WTC11 (cell line): ENCODE measurements around the gene ABI2. TPM values are rescaled to one million over a fixed set of nuclear protein-coding genes. Genes with fewer than 3 reads are reported as not detected.

Experiments
- ATAC-seq: fragments of 200-7000 bp; cut with Tn5 transposase; 2 replicates; pipeline ENCODE4 v1.10.0; 2021; ENCODE audit warnings: mild to moderate bottlenecking, moderate library complexity
- CTCF ChIA-PET: fragments of 300-600 bp; sonication (Branson Sonifier 250); formaldehyde crosslinking; loops from one replicate; lab custom pipeline; 2021; ENCODE audit warnings: antibody characterized with exemption; lab: Charles Lee
- POLR2A ChIA-PET: fragments of 350-600 bp; sonication (Branson Sonifier 250); formaldehyde crosslinking; loops from one replicate; lab custom pipeline; 2021; ENCODE audit warnings: antibody characterized with exemption; lab: Charles Lee
- DNase-seq: peaks from one replicate; pipeline ENCODE4 v3.0.0; 2021; ENCODE audit warnings: low spot score
- H3K27ac Mint-ChIP-seq: 2 replicates; pipeline ENCODE4 v1.8.0; 2021; ENCODE audit warnings: mixed read lengths
- H3K27me3 Mint-ChIP-seq: 2 replicates; pipeline ENCODE4 v1.8.0; 2021; ENCODE audit warnings: low read depth, mild to moderate bottlenecking, moderate library complexity, mixed read lengths
- H3K36me3 Mint-ChIP-seq: 2 replicates; pipeline ENCODE4 v1.8.0; 2021; ENCODE audit warnings: mixed read lengths
- H3K4me1 Mint-ChIP-seq: 2 replicates; pipeline ENCODE4 v1.8.0; 2022; ENCODE audit warnings: mixed read lengths
- H3K4me3 Mint-ChIP-seq: 2 replicates; pipeline ENCODE4 v1.8.0; 2021; ENCODE audit warnings: mild to moderate bottlenecking, moderate library complexity, mixed read lengths
- H3K9me3 Mint-ChIP-seq: 2 replicates; pipeline ENCODE4 v1.8.0; 2021; ENCODE audit warnings: mixed read lengths
- AFF4 ChIP-seq: sonication (generic); formaldehyde crosslinking; IDR thresholded peaks from 2 replicates; pipeline ENCODE4 v1.8.1; 2023; ENCODE audit warnings: mild to moderate bottlenecking, missing genetic modification reagents, borderline replicate concordance
- E2F4 ChIP-seq: sonication (generic); formaldehyde crosslinking; IDR thresholded peaks from 2 replicates; pipeline ENCODE4 v1.8.1; 2022; ENCODE audit warnings: low read depth, mild to moderate bottlenecking, moderate library complexity, missing genetic modification reagents, borderline replicate concordance
- FOXP1 ChIP-seq: sonication (generic); formaldehyde crosslinking; IDR thresholded peaks from 2 replicates; pipeline ENCODE4 v1.8.0; 2022; ENCODE audit warnings: missing genetic modification reagents, mild to moderate bottlenecking, moderate library complexity, borderline replicate concordance
- FOXP4 ChIP-seq: sonication (generic); formaldehyde crosslinking; IDR thresholded peaks from 2 replicates; pipeline ENCODE4 v1.8.0; 2022; ENCODE audit warnings: mild to moderate bottlenecking, missing genetic modification reagents
- GABPB1 ChIP-seq: sonication (generic); formaldehyde crosslinking; IDR thresholded peaks from 2 replicates; pipeline ENCODE4 v1.8.1; 2023; ENCODE audit warnings: mild to moderate bottlenecking, missing genetic modification reagents
- HMGA2 ChIP-seq: fragments of 250-450 bp; sonication (Bioruptor Pico); IDR thresholded peaks from 2 replicates; pipeline ENCODE4 v1.4.0; 2021; ENCODE audit warnings: mild to moderate bottlenecking, moderate library complexity
- IRF2 ChIP-seq: sonication (generic); formaldehyde crosslinking; IDR thresholded peaks from 2 replicates; pipeline ENCODE4 v1.8.0; 2022; ENCODE audit warnings: low read depth, missing genetic modification reagents, borderline replicate concordance
- NFYB ChIP-seq: sonication (generic); formaldehyde crosslinking; conservative IDR thresholded peaks from 2 replicates; pipeline ENCODE4 v1.8.0; 2022; ENCODE audit warnings: low read depth, missing genetic modification reagents
- NR1H2 ChIP-seq: sonication (generic); formaldehyde crosslinking; IDR thresholded peaks from 2 replicates; pipeline ENCODE4 v1.9.0; 2021; ENCODE audit warnings: mild to moderate bottlenecking, moderate library complexity, missing genetic modification reagents
- NR3C1 ChIP-seq: sonication (generic); formaldehyde crosslinking; conservative IDR thresholded peaks from 2 replicates; pipeline ENCODE4 v1.8.1; 2023; ENCODE audit warnings: low read depth, mild to moderate bottlenecking, missing genetic modification reagents
- PRRX2 ChIP-seq: fragments of 250-450 bp; sonication (Bioruptor Pico); IDR thresholded peaks from 2 replicates; pipeline ENCODE4 v1.8.0; 2021; ENCODE audit warnings: mild to moderate bottlenecking
- RORB ChIP-seq: fragments of 250-450 bp; sonication (Bioruptor Pico); IDR thresholded peaks from 2 replicates; pipeline ENCODE4 v1.9.0; 2021; ENCODE audit warnings: mild to moderate bottlenecking
- SMAD3 ChIP-seq: sonication (generic); formaldehyde crosslinking; IDR thresholded peaks from 2 replicates; pipeline ENCODE4 v1.8.0; 2022; ENCODE audit warnings: missing genetic modification reagents, mild to moderate bottlenecking, borderline replicate concordance
- SOX15 ChIP-seq: fragments of 250-450 bp; sonication (Bioruptor Pico); IDR thresholded peaks from 2 replicates; pipeline ENCODE4 v1.9.0; 2021; ENCODE audit warnings: mild to moderate bottlenecking
- USF1 ChIP-seq: sonication (generic); formaldehyde crosslinking; IDR thresholded peaks from 2 replicates; pipeline ENCODE4 v1.8.0; 2022; ENCODE audit warnings: mild to moderate bottlenecking, missing genetic modification reagents
- ZBTB43 ChIP-seq: sonication (generic); formaldehyde crosslinking; IDR thresholded peaks from 2 replicates; pipeline ENCODE4 v1.8.1; 2023; ENCODE audit warnings: mild to moderate bottlenecking, missing genetic modification reagents
- ZNF219 ChIP-seq: sonication (generic); formaldehyde crosslinking; IDR thresholded peaks from 2 replicates; pipeline ENCODE4 v1.8.0; 2023; ENCODE audit warnings: missing genetic modification reagents, mild to moderate bottlenecking, borderline replicate concordance
- ZNF232 ChIP-seq: sonication (generic); formaldehyde crosslinking; IDR thresholded peaks from 2 replicates; pipeline ENCODE4 v1.8.0; 2022; ENCODE audit warnings: mild to moderate bottlenecking, missing genetic modification reagents
- ZNF263 ChIP-seq: sonication (generic); formaldehyde crosslinking; IDR thresholded peaks from 2 replicates; pipeline ENCODE4 v1.8.1; 2022; ENCODE audit warnings: low read depth, mild to moderate bottlenecking, moderate library complexity, missing genetic modification reagents
- ZNF423 ChIP-seq: fragments of 250-450 bp; sonication (Bioruptor Pico); IDR thresholded peaks from 2 replicates; pipeline ENCODE4 v2.1.2; 2022; ENCODE audit warnings: mild to moderate bottlenecking, moderate library complexity
- ZNF425 ChIP-seq: fragments of 250-450 bp; sonication (Bioruptor Pico); conservative IDR thresholded peaks from 2 replicates; pipeline ENCODE4 v1.9.0; 2021; ENCODE audit warnings: mild to moderate bottlenecking
- ZNF532 ChIP-seq: fragments of 250-450 bp; sonication (Bioruptor Pico); IDR thresholded peaks from 2 replicates; pipeline ENCODE4 v1.9.0; 2021; ENCODE audit warnings: mild to moderate bottlenecking, borderline replicate concordance
- total RNA-seq: library from RNA; stranded (reverse); gene quantifications from 3 replicates; pipeline ENCODE4 v1.2.3, GENCODE V29; 2021

The ABI2 gene
- total RNA-seq, 1 experiment from 2014 or later: 121 TPM

GRCh38 chr2:203376173-203376572, 48.0 kb downstream of the ABI2 start (continued):
- TF ChIP-seq ZNF532 (CRISPR knock-in tag): no peak
- no peak for TF ChIP-seq FOXP1 (CRISPR knock-in tag)
- no peak for TF ChIP-seq USF1 (CRISPR knock-in tag)
- no peak for TF ChIP-seq NR3C1 (CRISPR knock-in tag)

- no peaks in the 10 kb centered on the region; the same call in 1 of the 2 replicates for H3K4me1 Mint-ChIP-seq
- ChIA-PET CTCF (no interaction called here), POLR2A (interaction anchor here (0.7 kb wide), 1 partner anchor 12 kb away, joined by 4 read pairs; no protein-coding TSS in a partner anchor)
- ATAC-seq (no peak), DNase-seq (no peak)
- H3K36me3 Mint-ChIP-seq: peaks cover 10% of the 10 kb centered on the region
- no peak overlapping the region for H3K4me3 Mint-ChIP-seq
- no peaks in the 10 kb centered on the region for H3K27me3 Mint-ChIP-seq
- no peaks in the 10 kb centered on the region for H3K9me3 Mint-ChIP-seq
- H3K27ac Mint-ChIP-seq: no peak overlapping the region
- TF ChIP-seq NR1H2 (no peak), ZNF232 (CRISPR knock-in tag) (no peak), FOXP4 (CRISPR knock-in tag) (no peak), ZNF425 (no peak), GABPB1 (CRISPR knock-in tag) (no peak), SOX15 (no peak), ZNF219 (CRISPR knock-in tag) (no peak), E2F4 (CRISPR knock-in tag) (no peak), HMGA2 (no peak), ZBTB43 (CRISPR knock-in tag) (no peak), IRF2 (CRISPR knock-in tag) (no peak), ZNF423 (CRISPR knock-in tag) (no peak), ZNF263 (CRISPR knock-in tag) (no peak), SMAD3 (CRISPR knock-in tag) (no peak), NFYB (CRISPR knock-in tag) (no peak), RORB (CRISPR knock-in tag) (no peak), PRRX2 (CRISPR knock-in tag) (no peak), AFF4 (CRISPR knock-in tag) (no peak)
These were observed 51.0 kb downstream of the ABI2 start for GRCh38 chr2:203379156-203379555.
